GM19023 (cell line): Measurements from ENCODE around the gene ECEL1.

Experiments used
- ATAC-seq: cut with Tn5 transposase; IDR thresholded peaks from one replicate; pipeline ENCODE4 v1.9.1; 2021; ENCODE audit warnings: mild to moderate bottlenecking, moderate library complexity; ENCODE audit not compliant: unreplicated experiment

The ECEL1 gene

DNA sequence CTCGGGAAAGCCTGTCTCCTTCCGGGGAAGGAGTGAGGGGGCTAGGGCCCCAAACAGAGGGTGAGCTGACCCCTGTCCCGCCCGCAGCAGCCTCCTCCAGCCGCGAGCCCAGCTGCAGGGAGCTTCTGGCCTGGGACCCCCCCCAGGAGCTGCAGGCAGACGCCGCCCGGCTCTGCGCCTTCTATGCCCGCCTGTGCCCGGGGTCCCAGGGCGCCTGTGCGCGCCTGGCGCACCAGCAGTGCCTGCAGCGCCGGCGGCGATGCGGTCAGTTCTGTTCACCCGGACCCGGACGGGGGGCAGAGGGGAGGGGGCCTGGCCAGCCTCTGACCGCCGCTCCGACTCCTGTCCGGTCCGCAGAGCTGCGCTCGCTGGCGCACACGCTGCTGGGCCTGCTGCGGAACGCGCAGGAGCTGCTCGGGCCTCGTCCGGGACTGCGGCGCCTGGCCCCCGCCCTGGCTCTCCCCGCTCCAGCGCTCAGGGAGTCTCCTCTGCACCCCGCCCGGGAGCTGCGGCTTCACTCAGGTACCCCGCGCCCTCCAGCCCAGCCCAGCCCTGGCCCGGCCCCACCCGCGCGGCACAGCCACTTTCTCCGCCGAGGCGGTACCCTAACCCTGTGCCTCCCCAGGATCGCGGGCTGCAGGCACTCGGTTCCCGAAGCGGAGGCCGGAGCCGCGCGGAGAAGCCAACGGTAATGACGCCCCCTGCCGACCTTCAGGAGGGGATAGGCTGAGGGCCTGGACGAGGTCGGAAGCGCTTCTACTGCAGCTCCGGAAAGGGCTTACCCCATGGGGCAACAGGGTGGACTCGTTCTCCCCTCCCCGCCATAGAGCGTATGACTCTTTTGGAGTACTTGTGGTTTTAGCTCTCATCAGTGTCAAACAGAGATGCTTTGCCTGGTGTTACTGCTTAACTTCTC is 36.3 kb upstream of the ECEL1 start:
- ATAC-seq: no peak

DNA sequence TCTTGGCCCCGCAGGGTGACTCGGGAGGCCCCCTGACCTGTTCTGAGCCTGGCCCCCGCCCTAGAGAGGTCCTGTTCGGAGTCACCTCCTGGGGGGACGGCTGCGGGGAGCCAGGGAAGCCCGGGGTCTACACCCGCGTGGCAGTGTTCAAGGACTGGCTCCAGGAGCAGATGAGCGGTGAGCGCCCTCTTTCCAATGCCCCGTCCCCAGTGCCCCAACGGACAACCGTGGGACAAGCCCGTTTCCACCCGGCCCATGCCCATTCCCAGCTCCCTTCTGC is 35.7 kb upstream of the ECEL1 start:
- no peak for ATAC-seq

DNA sequence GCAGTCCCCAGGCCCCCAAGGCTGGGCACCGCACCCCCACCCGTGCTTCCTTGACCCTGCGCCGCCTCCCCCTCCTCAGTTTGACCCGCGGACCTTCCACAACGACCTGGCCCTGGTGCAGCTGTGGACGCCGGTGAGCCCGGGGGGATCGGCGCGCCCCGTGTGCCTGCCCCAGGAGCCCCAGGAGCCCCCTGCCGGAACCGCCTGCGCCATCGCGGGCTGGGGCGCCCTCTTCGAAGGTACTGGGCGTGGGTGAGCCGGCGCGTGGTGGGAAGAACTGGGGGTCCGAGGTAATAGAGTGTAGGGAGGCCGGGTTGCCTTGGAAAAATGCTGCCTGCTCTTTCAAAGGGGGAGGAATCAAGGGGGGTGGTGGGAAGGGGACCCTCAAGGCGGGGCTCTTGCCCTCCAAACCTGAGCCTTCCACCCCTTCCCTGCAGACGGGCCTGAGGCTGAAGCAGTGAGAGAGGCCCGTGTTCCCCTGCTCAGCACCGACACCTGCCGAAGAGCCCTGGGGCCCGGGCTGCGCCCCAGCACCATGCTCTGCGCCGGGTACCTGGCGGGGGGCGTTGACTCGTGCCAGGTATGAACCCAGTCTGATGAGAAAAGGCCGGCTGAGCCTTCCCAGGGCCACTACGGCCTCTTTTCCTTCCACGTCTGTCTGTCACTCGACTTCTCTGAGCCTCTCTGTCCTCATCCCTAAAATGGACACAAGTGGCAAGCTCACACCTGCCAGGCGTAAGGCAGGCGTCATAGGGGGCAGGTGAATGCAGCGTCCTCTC is 35.2 kb upstream of the ECEL1 start:
- ATAC-seq: no peak

DNA sequence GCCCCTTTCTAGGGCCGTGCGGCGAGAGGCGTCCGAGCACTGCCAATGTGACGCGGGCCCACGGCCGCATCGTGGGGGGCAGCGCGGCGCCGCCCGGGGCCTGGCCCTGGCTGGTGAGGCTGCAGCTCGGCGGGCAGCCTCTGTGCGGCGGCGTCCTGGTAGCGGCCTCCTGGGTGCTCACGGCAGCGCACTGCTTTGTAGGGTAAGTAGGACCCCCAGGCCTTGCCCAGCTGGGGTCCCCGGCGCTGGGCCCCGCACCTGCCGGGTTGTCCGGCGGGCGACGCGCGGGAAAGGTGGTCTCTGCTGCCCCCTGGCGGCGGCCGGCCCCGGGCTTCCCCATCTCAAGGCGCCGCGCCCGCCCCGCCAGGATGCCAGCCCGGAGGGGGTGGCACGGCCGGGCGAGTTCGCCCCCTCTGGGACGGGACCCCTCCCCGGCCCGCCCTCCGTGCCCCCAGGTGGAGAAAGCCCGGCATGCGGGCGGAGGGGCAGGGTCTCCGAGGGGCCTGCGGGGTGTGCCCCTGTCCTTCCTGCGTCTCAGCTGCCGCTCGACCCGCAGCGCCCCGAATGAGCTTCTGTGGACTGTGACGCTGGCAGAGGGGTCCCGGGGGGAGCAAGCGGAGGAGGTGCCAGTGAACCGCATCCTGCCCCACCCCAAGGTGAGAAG is 34.5 kb upstream of the ECEL1 start:
- ATAC-seq: no peak

DNA sequence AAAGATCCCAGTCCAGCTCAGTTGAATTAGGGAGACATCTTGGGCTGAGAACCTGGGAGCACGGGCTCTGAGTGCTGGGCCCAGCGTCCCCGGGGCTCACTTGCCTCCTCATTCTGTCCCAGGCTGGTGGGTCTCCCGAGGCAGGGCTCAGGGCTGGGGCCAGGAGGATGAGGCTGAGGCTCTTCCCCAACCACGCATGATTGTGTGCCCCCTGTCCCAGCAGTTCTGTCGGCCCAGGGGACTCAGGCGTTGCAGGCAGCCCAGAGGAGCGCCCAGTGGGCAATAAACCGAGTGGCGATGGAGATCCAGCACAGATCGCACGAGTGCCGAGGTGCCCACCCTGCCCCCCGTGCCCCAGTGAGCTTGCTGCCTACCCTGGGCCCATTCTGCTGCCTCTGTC is 33.5 kb upstream of the ECEL1 start:
- ATAC-seq: no peak

DNA sequence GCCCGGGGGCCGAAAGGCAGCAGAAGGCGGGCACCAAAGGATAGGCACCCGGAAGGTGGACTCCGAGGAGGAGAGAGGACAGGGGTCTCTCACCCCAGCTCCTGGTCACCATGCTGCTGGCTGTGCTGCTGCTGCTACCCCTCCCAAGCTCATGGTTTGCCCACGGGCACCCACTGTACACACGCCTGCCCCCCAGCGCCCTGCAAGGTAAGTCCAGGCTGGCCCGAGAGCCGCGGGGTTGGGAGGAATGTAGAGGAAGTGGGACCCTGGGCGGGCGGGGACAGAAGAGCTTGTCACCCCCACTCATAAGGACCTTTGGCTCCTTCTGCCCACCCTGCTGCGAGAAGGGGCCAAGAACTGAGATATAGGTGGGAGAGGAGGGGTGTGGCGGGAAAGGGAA is 32.9 kb upstream of the ECEL1 start:
- ATAC-seq: no peak

DNA sequence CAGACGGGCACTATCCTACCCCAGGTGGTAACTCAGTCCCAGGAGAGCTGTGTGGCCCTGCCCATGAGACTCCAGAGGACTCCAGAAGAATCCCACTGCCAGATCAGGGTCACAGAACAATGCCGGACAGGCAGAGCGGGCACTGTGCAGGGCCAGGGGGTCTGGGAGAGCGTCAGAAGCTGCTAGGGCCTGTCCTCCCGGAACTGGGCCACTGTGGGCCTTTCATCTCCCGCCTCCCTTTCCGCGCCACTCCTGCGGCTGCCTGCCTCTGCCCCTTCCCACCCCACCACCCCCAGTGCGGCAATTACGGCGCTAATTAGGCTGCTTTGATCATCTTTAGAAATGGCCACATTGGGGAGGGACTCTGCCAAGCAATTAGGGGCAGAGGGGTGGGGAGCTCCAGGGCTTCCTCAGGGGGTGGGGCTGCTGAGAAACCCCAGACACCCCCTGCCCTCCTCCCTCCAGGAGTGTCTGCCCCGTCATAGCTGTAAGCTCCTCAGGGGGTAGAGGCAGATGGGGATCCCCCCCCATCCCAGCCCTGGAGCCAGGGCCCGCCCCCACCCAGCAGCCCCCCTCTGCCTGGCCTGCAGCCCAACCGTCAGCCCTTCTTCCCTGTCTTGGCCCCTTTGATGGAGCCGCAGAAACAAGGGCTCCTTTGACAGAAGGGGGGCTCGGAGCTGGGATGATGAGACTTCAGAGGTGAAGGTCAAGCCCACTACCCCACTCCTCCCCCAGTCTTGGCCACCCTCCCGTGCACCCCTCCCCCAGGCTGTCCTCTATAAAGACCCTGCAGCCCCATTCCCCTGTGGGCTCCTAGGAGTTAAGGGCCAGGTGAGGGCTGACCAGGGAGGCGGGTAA is 32.2 kb upstream of the ECEL1 start, which contains the start of gene PRSS56:
Gene PRSS56 (plus strand): TSS at position 808 of the 858 bp plus-strand sequence. CDS start 211 bp downstream, outside the sequence.
- ATAC-seq: no peak

DNA sequence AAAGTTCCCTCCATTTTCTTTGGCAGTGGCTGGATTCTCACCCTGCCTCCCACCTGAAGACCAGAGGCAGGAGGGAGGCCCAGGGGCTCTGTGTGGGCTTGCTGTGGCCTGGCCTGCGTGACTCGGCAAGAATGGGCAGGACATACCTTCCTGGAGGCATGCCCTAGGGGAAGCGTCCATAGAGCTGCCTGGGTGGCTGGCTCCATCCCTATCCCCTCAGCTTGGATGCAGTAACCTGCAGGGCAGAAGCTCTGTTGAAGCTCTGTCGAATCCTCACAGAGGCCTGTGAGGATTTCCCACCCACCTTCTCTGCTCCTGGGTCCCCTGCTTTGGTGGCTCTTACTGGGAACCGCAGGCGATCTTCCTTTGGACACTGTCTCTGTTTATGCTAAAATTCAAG is 31.2 kb upstream of the ECEL1 start:
- no peak for ATAC-seq

DNA sequence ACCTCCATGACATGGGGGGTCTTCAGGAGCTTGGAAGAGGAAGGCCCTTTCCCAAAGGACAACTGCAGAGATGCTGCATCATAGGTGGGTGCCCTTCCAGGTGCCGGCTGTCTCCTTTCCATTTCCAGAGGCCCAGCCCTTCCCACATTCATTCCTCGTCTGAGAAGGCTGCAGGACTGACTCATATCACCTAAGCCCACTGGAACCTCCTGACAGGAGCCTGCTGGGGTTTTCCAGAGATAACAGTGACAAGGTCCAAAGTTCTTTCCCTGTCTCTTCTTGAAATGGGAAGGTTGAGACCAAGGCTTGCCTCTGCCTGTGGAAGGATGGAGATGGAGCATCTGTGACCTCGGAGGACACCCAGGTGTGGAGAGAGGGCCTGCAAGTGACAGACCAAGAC is 28.9 kb upstream of the ECEL1 start:
- no peak for ATAC-seq

DNA sequence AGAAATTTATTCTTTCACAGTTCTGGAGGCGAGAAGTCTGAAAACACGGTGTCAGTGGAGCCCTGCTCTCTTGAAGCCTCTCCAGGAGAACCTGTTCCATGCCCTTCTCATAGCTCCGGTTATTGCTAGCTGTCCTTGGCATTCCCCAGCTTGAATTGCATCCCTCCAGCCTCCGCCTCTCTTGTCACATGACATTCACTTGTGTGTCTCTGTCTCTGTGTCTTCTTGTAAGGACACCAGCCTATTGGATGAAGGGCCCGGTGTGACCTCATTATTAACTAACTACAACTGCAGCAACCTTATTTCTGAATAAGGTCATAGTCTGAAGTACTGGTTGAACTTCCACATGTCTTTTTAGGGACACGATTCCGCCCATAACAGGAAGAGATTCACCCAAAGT is 28.0 kb upstream of the ECEL1 start:
- no peak for ATAC-seq

DNA sequence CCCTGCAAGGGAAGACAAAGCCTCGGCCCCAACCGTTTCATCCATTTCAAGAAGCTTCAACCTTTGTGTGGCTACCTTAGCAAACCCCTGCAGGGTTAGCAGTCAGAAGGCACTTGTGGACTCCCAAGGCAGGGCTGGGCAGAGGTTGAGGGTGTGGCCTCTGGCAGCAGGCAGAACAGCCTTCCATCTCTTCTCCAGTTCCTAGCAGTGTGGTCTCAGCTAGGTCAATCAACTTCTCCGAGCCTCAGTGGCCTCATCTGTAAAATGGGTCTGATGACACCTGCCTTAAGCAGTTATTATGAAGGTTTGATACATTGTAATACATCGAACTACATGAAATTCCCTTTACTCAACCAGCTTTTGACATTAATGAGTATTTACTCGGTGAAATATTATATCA is 25.7 kb upstream of the ECEL1 start:
- no peak for ATAC-seq

DNA sequence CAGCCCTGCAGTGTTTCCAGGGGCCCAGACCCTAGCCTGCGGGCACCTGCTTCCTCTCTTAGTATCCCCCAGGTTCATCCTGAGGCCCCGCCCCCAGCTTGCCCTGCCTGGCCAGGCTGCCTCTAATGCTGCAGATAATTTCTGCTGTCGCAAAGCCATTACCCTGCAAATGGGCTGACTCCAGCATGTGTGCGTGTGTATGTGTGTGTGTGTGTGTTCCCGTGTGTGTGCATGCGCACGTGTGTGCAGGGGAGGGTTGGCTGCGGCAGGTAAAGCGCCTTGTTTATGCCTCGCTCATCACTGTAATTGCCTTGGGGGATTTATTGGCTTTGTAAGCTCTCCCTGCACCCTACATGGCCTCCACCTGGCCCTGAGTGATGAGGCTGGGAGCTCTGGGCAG is 25.0 kb upstream of the ECEL1 start:
- ATAC-seq: no peak

DNA sequence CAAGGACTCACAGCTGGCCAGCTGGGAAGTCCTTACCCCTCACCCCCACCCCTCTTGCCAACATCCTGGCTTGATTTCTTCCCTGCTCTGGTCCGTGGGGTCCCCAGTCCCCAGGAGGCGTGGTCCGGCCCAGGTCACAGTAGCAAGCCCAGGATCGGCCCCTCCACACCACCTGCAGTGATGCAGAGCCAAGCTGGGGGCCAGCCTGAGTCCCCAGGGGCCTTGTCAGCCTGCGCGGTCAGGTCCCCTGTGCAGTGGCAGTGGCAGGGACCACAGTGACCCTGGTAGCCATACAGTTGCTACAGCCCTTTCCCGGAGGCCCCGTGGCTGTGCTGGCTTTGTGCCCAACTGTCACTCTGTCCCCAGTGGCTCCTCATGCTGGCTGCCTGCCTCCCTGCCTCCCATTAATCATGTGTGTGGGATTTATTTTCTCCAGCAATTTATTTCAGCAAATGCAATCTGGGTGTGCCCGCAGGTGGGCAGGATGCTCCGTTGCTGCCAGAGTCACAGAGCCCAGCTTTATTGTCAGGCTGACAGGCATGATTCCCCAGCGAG is 23.8 kb upstream of the ECEL1 start:
- no peak for ATAC-seq

DNA sequence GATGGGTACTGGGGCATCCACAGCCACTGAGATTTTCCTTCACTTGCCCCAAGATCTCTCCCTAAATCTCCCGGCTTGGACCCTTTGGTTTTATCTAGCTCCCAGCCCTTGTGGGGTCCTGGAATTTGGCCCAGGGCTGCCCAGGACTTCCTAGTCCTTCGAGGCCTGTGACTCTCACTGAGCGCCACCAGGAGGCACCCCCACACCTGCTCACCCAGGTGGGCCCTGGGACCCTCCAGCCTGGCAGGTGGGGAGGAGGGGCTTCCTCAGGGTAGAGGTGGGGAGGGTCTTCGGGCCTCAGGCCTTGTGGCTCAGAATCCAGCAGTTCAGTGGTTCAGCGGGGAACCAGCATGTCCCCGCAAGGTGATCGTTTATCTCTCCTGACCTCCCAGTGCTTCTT is 20.6 kb upstream of the ECEL1 start:
- no peak for ATAC-seq

DNA sequence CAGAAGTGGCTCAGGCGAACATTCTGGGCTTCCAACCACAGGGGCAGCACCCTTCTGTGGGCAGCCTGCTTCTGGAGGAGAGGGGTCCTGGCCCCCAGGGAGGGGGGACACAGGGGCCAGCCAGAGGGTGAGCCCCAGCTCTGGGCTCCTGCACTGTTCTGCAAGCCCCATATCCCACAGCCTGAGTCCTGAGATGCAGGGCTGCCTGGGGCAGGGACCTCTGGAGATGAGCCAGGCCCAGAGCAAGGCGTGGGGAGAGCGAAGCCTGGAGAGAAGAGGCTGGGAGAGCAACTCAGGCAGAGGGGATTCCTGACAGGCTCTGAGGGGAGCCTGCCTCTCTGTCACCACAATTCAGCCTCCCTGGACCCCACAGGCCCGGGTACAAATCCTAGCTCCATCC is 19.1 kb upstream of the ECEL1 start:
- ATAC-seq: no peak

DNA sequence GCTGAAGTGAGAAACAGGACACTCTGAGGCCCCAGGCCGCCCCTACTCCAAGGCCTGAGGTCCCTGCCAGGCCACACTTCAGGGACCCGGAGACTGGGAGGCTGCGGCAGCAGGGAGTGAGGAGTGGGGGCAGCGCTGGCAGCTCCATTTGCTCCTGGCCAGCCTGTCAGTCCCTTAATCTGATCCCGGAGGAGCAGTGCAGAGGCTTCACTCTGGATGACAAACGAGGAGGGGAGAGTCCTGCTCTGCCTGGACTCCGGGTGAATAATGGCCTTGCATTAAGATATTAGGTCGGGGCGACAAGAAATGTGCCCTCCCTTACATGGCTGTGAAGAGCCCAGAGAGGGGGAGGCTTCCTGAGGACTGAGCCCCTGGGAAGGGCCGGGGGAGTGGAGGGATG is 18.2 kb upstream of the ECEL1 start:
- ATAC-seq: no peak

DNA sequence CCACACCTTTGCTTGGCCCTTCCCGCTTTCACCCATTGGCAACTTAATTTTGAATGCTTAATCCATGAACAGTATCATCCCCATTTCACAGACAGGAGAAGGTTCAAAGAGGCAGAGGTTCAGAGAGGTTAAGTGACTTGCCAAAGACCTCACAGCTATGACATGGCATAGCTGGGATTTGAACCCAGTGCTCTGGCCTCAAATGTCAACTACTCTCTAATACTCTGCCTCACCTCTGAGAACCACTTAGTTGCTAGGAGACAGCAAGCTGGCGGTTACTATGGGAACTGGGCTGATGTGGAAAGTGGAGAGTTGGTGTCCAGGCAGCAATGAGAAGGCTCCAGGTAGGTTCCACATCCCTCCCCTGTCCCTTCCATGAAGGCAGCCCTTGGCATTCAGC is 16.8 kb upstream of the ECEL1 start:
- ATAC-seq: no peak

DNA sequence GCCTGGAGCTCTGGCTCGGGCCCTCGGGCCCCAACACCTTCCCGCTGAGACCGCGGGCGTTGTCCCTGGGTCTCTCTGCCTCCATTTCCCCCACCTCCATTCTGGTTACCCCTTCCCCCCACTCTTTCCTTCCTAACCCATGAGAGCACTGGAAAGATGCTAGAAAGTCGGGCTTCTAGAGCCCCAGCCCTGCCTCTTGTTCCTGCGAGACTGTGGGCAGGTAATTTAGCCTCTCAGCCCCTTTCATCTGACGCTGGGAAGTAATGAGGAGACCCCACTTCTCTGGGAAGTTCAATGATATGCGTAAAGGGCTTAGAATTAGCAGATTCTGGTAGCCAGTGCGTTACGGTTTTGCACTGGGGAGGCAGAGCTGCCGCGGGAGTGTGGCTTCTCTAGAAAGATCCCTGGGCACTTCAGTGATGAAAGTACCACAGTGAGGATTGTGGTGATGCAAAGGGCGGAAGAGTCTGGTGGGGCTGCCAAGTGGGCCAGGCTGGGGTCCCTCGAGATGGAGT is 16.2 kb upstream of the ECEL1 start:
- ATAC-seq: no peak

DNA sequence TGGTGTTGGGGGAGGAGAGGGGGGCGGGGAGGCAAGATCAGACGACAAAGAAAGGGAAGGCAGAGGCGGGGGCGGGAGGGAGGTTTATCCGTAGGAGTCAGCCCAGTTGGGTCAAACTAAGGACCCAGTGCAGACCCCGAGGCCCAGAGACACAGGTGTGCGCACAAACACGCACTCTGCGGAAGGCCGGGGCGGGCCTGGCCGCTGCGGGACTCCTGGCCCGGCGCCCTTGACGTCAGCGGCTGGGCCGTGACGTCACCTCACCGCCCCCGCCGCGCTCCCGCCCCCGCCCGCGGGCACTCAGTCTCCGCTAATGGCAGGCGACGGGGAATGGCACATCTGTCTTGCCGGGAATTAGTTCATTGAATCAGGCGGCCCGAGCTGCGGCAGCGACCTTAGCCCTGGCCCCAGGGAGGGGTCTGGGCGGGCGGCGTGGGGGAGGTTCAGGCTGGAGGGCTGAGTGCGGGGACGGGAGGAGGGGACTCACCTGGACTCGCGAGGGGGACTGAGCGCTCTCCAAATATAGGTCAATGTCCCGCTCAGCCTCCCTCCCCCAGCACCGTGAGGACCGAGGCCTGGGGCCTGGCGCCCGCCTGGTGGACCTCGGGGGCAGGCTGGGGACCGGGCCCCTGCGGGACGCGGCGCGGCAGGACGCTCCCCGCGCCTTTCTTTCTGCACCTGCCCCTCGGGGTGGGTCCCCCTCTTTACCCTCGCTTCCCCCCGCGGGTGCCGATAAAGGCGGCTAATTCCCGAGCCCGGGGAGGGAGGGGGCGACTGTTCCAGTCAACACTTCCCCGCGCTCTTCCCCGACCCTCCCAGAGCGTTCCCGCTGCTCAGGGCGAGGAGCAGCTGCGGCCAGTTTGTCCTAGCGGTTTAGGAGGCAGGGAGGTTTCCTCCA is 15.5 kb upstream of the ECEL1 start:
- no peak for ATAC-seq
